GM12801 (cell line): ENCODE data around the gene HOXD8.

ENCODE experiments used
- TF ChIP-seq, protein P1 (sequence below): IDR thresholded peaks from one replicate; pipeline ENCODE4 v1.5.1; 2011; ENCODE audit warnings: control low read depth; ENCODE audit not compliant: insufficient read length; ENCODE audit errors: extremely low read depth

Gene HOXD8

GRCh38 chr2:176173567-176174381 is 44.3 kb downstream of the HOXD8 start:
- TF ChIP-seq, protein P1, sequence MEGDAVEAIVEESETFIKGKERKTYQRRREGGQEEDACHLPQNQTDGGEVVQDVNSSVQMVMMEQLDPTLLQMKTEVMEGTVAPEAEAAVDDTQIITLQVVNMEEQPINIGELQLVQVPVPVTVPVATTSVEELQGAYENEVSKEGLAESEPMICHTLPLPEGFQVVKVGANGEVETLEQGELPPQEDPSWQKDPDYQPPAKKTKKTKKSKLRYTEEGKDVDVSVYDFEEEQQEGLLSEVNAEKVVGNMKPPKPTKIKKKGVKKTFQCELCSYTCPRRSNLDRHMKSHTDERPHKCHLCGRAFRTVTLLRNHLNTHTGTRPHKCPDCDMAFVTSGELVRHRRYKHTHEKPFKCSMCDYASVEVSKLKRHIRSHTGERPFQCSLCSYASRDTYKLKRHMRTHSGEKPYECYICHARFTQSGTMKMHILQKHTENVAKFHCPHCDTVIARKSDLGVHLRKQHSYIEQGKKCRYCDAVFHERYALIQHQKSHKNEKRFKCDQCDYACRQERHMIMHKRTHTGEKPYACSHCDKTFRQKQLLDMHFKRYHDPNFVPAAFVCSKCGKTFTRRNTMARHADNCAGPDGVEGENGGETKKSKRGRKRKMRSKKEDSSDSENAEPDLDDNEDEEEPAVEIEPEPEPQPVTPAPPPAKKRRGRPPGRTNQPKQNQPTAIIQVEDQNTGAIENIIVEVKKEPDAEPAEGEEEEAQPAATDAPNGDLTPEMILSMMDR = no peak

DNA sequence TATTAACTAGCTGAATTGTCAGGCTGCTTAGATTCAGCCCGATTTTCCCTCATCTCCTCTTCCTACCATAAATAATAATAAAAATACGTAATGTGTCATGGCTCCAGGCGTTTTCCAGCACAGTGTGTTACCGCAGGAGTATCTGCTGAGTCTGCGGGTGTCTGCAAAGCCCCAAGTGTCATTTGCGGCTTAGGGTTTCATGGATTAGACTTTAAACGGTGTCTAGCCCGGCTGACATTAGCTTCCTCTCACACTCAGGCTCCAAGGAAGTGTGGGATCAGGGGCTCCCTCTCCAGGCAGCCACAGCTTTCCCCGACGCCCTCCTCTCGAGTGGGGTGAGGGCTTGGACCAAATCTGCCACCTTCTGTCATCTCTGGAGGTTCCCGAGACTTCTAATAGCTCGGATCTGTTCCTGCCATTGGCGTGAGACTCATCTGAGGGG is 44.9 kb downstream of the HOXD8 start:
- TF ChIP-seq, protein P1 = no peak

DNA sequence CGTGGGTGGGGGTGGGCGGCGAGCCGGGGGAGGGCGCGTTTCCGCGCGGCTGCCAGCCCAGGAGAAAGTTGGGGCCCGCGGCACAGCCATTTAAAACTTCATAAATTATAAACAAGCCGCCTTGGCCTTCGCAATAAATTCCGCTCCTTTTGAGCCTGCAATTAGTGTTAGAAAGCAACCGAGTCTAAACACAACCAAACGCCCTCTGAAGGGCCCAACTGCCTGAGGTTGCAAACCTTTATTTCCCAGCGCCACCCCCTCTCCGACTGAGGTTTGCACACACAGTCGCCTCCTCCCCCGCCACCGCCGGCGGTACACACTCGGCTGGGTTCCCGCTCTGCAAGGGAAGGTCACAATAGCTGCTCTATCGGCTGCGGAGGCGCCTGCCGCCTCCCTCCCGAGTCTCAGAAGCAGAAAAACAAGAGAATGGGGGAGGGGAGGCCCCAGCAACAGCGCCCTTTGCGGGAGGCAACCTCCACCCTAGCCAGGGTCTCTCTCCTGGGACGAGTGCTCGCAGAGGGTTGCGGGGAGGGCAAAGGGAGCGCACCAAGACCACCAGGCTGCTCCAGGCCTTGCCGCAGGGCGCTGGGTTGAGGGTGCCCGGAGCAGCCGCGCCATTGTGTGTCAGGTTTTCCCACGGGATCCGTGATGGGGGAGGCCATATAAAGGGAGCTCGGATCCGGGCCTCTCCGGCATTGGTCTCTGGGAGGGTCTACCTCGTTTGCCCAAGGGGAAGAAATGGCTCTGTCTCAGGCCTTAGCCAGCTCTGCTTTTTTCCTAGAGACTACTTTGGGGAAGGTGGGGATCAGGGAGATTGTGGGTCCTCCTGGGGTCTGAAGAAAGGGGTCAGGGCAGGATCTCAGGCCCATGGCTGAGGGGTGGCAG is 45.6 kb downstream of the HOXD8 start:
- TF ChIP-seq, protein P1 = no peak

- TF ChIP-seq, protein P1 = no peak
Measured at GRCh38 chr2:176175709-176176607, 46.5 kb downstream of the HOXD8 start.

DNA sequence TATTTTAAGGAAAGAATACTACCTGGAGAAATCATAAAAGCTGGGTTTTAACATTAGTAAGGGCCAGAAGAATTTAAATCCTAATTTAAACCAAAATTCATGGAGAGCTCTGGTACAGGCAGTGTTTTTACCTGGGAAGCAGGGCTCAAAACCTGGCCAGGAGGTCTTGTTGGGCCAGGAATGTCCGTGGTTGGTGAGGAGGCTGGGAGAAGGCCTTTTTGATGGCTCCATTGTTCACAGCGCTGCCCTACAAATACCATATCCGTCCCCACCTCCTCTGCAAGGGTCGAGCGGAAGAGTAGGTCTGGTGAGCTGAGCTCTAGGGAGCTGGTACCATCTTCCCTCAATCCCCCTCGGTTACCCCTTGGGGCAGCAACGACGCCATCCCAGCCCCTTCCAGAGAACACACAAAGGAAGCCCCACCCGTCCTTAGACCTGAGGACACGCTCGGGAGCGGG is 48.1 kb downstream of the HOXD8 start:
- TF ChIP-seq, protein P1 = no peak

GRCh38 chr2:176178038-176178756 is 48.7 kb downstream of the HOXD8 start:
- TF ChIP-seq, protein P1 = no peak
